Head of caudate nucleus (tissue), 42 donors: ENCODE data around the gene NUMBL.
A peak's percentile ranks its signal among the peaks of the same experiment; 100 is the strongest.
"Not testable (repeated sequence)": the region's sequence is repeated elsewhere in the genome, so short reads cannot be mapped to it uniquely, and the experiment has no call there.

Source experiments
- DNase-seq, 42 donors: peaks; one replicate each; pipeline versions ENCODE4 v3.0.0 to v3.0.0-alpha.2; 2020 to 2021; ENCODE audit warnings: mixed read lengths in 7 of 42
- intact Hi-C: fragments of 100-400 bp; cut with DNase I; formaldehyde crosslinking; loops from one replicate; pipeline ENCODE4 v1.15.0; 2022

NUMBL gene

DNA sequence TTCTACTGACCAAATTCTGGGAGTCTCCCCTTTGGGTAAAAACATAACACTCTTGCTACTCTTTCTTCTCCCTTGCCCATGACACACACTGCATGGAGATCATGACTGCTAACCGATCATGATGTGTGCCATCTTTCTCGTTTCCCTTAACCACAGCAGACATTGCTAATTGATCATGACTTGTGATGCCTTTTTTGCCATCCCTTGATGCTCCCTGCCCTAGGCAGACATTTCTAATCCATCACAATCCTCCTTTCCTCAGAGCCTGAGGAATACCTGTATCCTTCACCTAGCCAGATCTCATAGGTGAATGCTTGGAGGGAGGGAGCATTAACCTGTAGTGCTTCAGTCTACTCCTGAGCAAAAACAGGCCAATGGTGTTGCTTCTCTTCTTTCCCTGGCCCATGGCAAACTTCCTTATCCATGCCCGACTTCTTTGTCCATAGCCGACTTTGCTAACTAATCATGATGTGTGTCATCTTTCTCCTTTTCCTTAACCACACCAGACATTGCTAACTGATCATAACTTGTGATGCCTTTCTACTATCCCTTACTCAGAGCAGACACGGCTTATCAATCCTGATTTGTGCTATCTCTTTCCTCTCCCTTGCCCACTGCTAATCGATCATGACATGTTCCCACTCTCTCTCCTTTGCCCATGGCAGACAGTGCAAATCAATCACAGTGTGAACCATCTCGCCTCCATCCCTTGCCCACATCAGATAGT lies 17.7 kb downstream of the NUMBL start:
- intact Hi-C loops, result no loop called here
- no peak for DNase-seq

DNA sequence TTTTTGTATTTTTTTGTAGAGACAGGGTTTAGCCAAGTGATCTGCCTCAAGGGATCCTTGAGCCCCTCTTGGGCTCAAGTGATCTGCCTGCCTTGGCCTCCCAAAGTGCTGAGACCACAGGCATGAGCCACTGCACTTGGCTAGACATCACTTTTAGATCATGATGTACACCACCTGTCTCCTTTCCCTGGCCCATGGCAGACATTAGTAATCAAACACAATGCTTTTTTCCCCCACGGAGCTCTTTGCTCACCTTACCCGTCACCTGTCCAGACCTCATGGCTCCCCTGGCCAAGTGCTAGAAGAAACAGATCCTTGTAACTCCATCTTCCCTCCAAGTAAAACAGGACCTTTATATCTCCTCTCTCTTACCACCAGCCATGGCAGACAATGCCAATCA lies 18.4 kb downstream of the NUMBL start:
- intact Hi-C loops, result no loop called here
- DNase-seq, result no peak

DNA sequence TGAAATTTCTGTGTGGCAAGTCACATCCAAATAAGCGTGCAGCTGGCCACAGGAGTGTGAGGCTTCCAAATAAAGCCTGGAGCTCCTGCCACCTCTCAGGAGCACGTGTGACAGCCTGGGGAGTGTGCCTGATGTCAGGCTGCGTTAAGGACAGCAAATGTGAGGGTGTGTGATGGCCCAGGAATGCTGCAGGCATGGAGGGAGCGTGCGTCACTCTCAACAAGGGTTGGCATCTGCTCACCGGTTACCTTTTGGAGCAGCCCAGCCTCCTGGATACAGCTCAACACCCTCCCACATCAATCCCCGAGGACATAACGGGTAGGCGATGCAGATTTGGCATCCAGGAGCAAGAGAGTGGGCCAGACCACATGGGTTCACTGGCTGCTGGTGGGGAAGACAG lies 19.0 kb downstream of the NUMBL start:
- intact Hi-C loops, result no loop called here
- DNase-seq, result peak in 38 of 42 donors; percentile 21 to 92 (median 62)

DNA sequence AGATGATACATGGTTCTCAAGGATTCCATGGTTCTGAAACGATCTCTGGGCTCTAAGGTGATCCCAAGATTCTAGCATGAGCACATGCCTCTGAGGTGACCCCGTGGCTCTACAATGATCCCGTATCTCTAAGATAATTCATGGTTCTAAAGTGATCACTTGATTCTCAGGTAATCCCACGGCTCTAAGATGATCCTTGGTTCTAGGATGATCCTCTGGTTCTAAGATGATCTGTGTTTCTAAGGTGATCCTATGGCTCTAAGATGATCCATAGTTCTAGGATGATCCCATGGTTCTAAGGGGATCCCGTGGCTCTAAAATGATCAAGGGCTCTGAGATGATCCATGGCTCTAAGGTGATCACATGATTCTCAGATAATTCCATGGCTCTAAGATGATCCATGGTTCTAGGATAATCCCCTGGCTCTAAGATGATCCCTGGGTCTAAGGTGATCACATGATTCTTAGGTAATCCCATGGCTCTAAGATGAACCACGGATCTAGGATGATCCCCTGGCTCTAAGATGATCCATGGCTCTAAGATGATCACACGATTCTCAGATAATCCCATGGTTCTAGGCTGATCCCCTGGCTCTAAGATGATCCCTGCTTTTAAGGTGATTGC lies 21.3 kb downstream of the NUMBL start:
- no peak for DNase-seq
- intact Hi-C loops, result no loop called here

DNA sequence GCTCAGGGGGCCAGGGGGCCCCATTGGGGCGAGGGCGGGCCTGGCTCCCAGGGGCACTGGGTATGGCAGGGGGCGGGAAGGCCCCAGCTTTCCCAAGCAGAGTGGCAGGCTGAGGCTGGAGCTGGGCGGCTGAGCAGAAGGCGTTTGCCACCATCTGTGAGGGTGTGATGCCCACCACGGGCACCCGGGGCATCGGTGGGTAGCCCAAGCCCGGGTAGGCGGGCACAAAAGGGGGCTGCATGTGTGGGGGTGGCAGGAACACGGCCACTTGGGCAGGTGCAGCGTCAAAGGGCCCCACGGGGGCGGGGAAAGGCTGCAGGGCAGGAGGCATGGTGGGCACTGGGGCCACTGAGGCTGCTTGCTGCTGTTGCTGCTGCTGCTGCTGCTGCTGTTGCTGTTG lies 22.8 kb downstream of the NUMBL start:
- no peak for DNase-seq
- intact Hi-C loops, result no loop called here

DNA sequence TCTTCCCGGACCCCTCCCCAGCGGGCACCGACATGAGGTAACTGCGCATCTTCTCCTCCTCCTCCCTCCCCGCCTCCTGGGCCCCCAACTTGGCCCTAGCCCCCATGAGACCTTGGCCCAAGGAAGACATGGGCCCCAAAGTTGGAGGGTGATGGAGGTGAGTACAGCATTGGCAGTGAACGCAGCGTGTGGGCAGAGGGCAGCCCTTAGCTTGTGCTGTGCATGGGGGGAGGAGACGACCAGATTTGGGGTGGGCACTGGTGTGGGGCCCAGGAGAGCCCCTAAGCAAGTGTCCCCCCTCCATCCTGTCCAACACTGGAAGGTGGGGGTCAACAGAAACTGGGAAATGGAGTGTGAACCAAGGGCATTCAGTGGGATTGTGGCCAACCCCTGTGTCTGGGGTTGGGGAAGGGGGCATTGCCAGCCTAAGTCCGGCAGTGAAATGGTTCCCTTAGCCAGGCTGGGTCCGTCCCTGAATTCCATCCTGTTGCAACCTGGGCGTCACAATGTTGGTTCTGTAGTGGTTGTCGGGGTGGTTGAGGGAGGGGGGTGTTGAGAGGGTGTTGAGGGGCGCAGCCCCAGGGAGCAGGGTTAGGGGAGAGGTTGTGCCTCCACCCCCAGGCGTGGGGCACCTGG lies 23.5 kb downstream of the NUMBL start:
- peak in 1 of 42 donors; percentile 1 for DNase-seq
- intact Hi-C loops, result no loop called here

DNA sequence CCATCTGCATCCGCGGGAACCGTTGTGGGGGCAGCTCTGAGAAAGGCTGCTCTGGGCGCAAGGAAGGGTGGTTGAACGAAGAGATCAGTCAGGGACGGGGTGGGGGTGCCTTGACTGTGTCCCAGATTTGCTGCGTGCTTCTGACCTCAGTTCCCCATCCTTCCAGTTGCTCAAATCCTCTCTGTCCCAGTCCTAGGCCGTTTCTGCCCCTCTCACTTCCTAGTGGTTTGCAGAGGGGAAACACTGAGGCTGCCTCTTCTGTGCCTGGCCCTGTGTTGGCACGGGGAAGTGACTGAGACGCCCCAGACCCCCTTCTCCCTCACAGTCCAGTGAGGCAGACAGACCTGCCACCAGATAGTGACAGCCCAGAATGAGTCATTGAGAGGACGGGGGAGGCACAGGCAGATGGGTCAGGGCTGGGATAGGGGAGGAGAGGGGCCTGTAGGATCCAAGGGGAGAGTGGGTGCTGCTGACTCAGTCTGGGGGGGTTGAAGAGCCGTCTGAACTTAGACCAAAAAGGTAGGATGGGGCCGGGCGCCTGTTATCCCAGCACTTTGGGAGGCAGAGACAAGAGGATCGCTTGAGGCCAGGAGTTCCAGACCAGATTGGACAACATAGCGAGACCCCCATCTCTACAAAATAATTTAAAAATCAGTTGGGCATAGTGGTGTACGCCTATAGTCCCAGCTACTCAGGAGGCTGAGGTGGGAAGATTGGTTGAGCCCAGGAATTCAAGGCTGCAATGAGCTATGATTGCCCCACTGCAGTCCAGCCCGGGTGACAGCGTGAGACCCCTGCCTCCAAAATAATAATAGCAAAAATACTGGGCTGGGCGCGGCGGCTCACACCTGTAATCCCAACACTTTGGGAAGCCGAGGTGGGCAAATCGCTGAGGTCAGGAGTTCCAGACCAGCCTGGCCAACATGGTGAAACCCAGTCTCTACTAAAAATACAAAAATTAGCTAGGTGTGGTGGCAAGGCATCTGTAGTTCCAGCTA lies 26.5 kb downstream of the NUMBL start:
- DNase-seq, result peak in 6 of 42 donors; percentile 12 to 58 (median 30)
- intact Hi-C loops, result loop anchor here (5.0 kb wide), 2 partner anchors 158 to 478 kb away; no protein-coding TSS in a partner anchor

DNA sequence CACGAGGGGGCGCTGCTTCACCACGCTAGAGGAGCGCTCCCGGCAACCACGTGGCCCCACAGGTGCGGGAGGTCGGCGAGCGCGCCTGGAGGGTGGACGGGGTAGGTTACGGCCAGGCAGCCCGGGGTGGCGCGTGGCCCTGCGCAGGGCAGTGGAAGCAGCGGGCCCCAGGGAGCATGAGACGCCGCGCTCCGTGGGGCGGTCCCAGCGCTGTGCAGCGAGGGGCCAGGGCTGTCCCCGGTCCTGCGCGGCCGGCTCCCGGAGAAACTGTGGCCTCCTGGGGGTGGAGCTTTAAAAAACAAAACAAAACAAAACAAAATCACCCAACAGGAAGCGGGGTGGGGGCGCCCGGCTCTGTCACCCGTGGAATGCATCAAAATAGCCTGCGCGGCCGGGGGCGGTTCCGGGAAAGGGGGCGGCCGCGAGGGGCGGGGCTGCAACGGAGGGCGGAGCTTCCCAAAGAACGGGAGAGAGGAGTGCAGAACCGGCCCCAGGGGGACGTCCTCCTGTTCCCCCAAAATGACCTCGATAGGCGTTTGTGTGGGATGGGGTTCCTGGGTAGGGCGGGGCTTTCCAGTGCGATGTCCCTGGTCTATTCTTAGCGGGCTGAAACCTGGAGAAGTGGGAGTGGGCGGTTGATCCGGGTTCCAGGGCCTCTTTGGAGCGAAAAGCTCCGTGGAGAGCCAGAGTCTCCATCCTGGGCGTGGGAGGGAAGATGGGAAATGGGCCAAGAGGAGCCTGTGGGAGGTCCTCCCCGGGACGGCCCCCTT lies 27.3 kb downstream of the NUMBL start:
- peak; percentile 81 to 97 (median 93) for DNase-seq
- intact Hi-C loops, result loop anchor here (5.0 kb wide), 2 partner anchors 159 to 479 kb away; no protein-coding TSS in a partner anchor

DNA sequence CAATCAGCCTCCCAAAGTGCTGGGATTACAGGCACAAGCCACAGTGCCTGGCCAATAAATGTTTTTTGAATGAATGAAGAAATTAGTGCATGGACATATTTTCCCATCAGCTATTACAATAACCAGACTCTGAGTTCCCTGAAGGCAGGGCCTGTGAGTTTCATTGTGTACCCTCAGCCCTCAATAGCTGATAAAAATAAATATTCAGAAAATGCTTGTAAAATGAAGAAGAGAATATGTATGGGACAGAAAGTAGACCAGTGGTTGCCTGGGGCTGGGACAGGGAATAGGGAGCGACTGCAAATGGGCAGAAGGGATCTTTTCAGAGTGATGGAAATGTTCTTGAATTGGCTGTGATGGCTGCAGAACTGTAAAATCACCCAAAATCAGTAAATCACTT lies 28.8 kb downstream of the NUMBL start:
- intact Hi-C loops, result loop anchor here (5.0 kb wide), 2 partner anchors 161 to 481 kb away; no protein-coding TSS in a partner anchor
- no peak for DNase-seq

DNA sequence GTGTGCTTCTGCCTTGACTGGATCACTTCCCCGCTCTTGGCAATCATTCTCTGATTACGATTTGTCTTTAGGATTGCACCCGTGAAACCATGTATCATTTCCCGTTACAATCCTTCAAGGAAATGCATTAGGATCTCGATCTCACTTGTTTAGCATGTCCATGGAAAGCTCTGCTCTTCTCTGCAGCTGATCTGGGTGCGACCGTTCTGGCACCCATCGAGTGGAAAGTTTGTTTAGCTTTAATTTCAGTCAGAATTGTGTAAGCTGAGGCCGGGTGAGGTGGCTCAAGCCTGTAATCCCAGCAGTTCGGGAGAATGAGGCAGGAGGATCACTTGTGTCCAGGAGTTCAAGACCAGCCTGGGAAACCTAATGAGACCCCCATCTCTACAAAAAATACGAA lies 30.9 kb downstream of the NUMBL start:
- intact Hi-C loops, result no loop called here
- DNase-seq, result no peak

DNA sequence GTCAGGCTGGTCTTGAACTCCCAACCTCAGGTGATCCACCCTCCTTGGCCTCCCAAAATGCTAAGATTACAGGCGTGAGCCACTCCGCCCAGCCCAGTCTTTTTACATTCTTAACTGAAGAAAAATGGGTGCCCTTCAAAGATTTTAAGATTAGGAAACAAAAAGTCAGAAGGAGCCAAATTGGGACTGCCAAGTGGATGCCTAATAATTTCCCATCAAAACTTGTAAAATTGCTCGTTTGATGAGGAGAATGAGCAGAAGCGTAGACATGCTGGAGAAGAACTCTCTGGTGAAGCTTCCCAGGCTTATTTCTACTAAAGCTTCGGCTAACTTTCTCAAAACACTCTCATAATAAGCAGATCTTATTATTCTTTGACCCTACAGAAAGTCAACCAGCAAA lies 31.3 kb downstream of the NUMBL start:
- DNase-seq, result no peak
- intact Hi-C loops, result no loop called here

DNA sequence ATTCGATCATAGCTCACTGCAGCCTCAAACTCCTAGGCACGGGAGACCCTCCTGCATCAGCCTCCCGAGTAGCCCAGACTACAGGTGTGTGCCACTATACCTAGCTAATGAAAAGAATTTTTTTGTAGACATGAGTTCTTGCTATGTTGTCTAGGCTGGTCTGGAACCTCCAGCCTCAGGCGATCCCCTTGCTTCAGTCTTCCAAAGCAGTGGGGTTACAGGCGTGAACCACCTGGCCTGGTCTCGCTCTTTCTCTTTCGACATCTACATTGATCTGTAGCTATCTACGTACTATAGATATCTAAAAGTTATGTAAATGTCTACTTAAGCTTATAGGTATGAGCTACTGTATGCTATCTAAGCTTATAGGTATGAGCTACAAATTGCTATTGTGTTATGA lies 32.4 kb downstream of the NUMBL start:
- no peak for DNase-seq
- intact Hi-C loops, result no loop called here

DNA sequence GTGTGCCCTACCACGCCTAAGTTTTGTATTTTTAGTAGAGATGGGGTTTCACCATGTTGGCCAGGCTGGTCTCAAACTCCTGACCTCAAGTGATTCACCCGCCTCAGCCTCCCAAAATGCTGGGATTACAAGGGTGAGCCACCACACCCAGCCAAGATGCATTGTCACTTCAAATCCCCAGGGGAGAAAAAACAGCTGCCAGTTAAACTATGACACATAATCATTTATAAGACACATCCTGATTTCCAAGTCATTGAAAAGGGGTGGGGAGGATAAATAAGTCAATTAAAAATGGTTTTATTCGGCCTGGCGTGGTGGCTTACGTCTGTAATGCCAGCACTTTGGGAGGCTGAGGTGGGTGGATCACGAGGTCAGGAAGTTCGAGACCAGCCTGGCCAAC lies 34.8 kb downstream of the NUMBL start:
- intact Hi-C loops, DNase-seq: not testable (repeated sequence)

DNA sequence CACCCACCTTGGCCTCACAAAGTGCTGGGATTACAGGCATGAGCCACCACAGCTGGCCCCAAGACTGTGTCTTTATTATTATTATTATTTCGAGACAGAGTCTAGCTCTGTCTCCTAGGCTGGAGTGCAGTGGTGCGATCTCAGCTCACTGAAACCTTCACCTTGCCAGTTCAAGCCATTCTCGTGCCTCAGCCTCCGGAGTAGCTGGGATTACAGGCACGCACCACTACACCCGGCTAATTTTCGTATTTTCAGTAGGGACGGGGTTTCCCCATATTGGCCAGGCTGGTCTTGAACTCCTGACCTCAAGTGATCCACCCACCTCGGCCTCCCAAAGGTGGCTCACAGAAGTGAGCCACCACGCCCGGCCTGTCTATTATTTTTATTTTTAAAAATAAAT lies 38.1 kb downstream of the NUMBL start:
- DNase-seq, intact Hi-C loops: not testable (repeated sequence)

DNA sequence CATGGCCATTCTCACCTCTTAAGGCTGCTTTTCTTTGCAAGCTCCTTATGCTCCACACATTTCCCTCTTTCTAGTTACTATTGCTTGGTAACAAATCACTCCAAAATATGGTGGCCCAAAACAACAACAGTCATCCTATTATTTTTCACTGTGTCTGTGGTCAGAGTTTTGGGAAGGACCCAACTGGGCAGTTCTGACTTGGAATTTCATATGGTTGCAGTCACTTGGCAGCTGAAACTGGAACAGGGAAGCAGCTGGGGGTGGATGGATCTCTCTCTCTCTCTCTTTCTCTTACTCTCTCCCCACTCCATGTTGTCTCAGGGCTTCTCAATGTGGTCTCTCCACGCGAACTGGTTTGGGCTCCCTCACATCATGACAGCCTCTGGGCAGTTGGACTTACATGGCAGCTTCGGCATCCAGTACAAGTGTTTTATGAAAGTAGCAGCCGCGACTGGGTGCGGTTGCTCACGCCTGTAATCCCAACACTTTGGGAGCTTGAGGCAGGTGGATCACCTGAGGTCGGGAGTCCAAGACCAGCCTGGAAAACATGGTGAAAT lies 39.6 kb downstream of the NUMBL start:
- no peak for DNase-seq
- intact Hi-C loops, result no loop called here

DNA sequence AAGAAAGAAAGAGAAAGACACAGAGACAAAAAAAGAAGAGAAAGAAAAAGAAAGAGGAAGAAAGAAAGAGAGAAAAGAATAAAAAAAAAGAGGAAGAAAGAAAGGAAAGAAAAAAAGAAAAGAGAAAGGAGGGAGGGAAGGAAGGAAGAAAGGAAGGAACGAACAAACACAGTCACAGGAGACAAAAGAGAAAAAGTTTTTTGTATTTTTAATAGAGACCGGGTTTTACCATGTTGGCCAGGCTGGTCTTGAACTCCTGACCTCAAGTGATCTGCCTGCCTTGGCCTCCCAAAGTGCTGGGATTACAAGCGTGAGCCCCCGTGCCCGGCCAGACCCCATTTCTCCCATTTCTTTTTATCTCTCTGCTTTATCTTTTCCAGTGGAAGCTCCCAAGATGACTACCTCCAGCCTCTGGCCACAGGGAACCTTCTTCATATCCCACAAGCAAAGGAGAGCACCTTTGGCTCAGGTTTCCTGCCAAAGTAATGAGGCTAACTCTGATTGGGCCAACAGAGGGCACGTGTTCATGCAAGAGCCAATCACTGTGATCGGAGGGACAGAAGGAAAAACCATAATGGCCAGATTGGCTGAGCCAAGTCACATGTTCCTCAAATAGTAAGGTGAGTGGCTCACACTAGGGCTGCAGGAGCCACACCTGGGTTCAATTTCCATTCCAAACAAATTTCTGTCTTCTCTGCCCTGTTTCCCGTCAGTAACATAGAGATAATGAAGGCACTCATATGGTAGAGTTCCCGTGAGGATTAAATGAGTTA lies 40.4 kb downstream of the NUMBL start:
- DNase-seq, intact Hi-C loops: not testable (repeated sequence)

DNA sequence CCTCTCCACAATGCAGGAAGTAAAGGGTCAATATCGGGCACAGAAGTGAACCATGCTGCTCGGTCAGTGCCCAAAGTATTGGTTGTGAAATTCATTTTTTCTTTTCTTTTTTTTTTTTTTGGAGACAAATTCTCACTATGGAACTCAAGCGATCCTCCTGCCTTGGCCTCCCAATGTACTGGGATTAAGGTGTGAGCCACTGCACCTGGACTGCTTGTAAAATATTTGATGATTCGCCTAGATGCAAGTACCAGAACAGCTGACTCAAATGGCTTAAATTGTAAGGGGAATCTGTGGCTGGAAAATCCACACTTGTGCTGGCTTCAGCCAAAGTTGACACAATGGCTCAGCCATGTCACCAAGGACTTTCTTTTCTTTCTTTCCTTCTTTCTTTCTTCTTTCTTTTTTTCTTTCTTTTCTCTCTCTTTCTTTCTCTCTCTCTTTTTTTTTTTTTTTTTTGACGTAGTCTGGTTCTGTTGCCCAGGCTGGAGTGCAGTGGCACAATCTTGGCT lies 43.7 kb downstream of the NUMBL start:
- intact Hi-C loops, result no loop called here
- no peak for DNase-seq
